Suppressor macrophage treated with lipopolysaccharide for 1 hour (primary cell): ENCODE data around the gene GALNT18.
A peak's percentile ranks its signal among the peaks of the same experiment; 100 is the strongest.

Source experiments
- DNase-seq, 3 donors: peaks; one replicate each; pipeline ENCODE4 v3.0.0-alpha.2; 2020 to 2022

The GALNT18 gene

GRCh38 chr11:11294551-11294855 lies 327.3 kb downstream of the GALNT18 start:
- no peak for DNase-seq

- DNase-seq, result no peak
These were observed 327.8 kb downstream of the GALNT18 start for GRCh38 chr11:11293798-11294550.

GRCh38 chr11:11292839-11293238 lies 329.0 kb downstream of the GALNT18 start:
- DNase-seq, result no peak

GRCh38 chr11:11291041-11292015 lies 330.5 kb downstream of the GALNT18 start:
- DNase-seq, result peak in 2 of 3 donors; percentile 2 to 31

GRCh38 chr11:11290354-11290753 lies 331.5 kb downstream of the GALNT18 start:
- DNase-seq, result no peak

- DNase-seq, result no peak
These were observed 332.1 kb downstream of the GALNT18 start for GRCh38 chr11:11289669-11290068.

GRCh38 chr11:11288972-11289616 lies 332.7 kb downstream of the GALNT18 start:
- DNase-seq, result no peak

GRCh38 chr11:11284481-11284880 lies 337.3 kb downstream of the GALNT18 start:
- no peak for DNase-seq

GRCh38 chr11:11281626-11282025 lies 340.2 kb downstream of the GALNT18 start:
- no peak for DNase-seq

GRCh38 chr11:11280826-11281225 lies 341.0 kb downstream of the GALNT18 start:
- no peak for DNase-seq

GRCh38 chr11:11279956-11280689 lies 341.7 kb downstream of the GALNT18 start:
- DNase-seq, result no peak

GRCh38 chr11:11272254-11272653 lies 349.6 kb downstream of the GALNT18 start:
- no peak for DNase-seq

- DNase-seq, result no peak
These were observed 351.5 kb downstream of the GALNT18 start for GRCh38 chr11:11270236-11270775.

GRCh38 chr11:11268706-11269105 lies 353.1 kb downstream of the GALNT18 start:
- DNase-seq, result no peak

- no peak for DNase-seq
These were observed 353.7 kb downstream of the GALNT18 start for GRCh38 chr11:11268119-11268518.

GRCh38 chr11:11267312-11267711 lies 354.5 kb downstream of the GALNT18 start:
- no peak for DNase-seq

GRCh38 chr11:11265994-11266606 lies 355.7 kb downstream of the GALNT18 start:
- peak; percentile 26 to 53 (median 44) for DNase-seq

- peak in 2 of 3 donors; percentile 10 to 13 for DNase-seq
These were observed 356.5 kb downstream of the GALNT18 start for GRCh38 chr11:11265320-11265719.

GRCh38 chr11:11263238-11264005 lies 358.4 kb downstream of the GALNT18 start:
- DNase-seq, result peak in 1 of 3 donors; percentile 1

GRCh38 chr11:11262171-11262920 lies 359.5 kb downstream of the GALNT18 start:
- DNase-seq, result no peak
